ENCODE measurements around the gene ABTB2. TPM values are rescaled to one million over a fixed set of nuclear protein-coding genes. Genes with fewer than 3 reads are reported as not detected.
A peak's percentile ranks its signal among the peaks of the same experiment; 100 is the strongest.

ABTB2 gene
- total and polyA plus RNA-seq, 7 donors = 1.3 to 12.9 (median 2.5) TPM

DNA sequence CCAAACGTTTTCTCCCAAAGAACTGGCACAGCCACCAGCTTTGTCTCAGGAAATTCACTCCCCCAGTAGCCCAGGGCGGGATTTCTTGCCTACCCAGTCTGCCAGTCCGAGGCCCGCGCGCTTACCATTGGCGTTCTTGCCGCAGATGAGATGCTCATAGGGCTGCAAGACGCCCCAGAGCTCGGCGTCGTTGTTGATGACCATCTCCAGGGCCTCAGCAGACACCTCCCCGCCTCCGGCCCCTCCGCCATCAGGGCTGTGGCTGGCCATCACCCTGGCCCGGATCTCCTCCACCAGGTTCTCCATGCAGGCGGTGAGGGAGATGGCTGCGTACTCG, 1.3 kb downstream of the ABTB2 start:
- Histone ChIP-seq H3K36me3 (no peaks in the 10 kb centered on the region), H3K4me3 (peak overlapping the region; percentile 33 to 64 (median 54)), H3K9me3 (no peaks in the 10 kb centered on the region), H3K27ac (peak overlapping the region; percentile 83 to 88 (median 85)), H3K4me1 (peaks cover 0 to 33% (median 27%) of the 10 kb centered on the region in 4 donors), H3K27me3 (no peaks in the 10 kb centered on the region)
- 6 to 7% methylated on average over 19 of the region's 19 CpGs for WGBS, 2 donors
- DNase-seq = peak; percentile 72
- TF ChIP-seq EP300 (IDR thresholded peaks at IDR 0.05) (no peak), CTCF (IDR thresholded peaks at IDR 0.05) (no peak), POLR2AphosphoS5 (IDR thresholded peaks at IDR 0.05) (no peak), POLR2A (IDR thresholded peaks at IDR 0.05) (no peak)
- intact Hi-C loops (cut with DNase I) = loop anchor here (5.0 kb wide), 2 partner anchors 84 to 249 kb away; partner anchors contain the start of gene NAT10

- TF ChIP-seq POLR2A (IDR thresholded peaks at IDR 0.05) (no peak), POLR2AphosphoS5 (IDR thresholded peaks at IDR 0.05) (no peak), CTCF (IDR thresholded peaks at IDR 0.05) (no peak), EP300 (IDR thresholded peaks at IDR 0.05) (no peak)
- WGBS, 2 donors = 48 to 50% methylated on average over 7 of the region's 7 CpGs
- intact Hi-C loops (cut with DNase I) = loop anchor here (5.0 kb wide), 2 partner anchors 84 to 249 kb away; partner anchors contain the start of gene NAT10
- H3K9me3 ChIP-seq = no peaks in the 10 kb centered on the region
- H3K36me3 ChIP-seq = no peaks in the 10 kb centered on the region
- H3K4me1 ChIP-seq = peaks cover 0 to 33% (median 27%) of the 10 kb centered on the region in 4 donors
- DNase-seq = no peak
- peak overlapping the region in 1 of 4 donors; percentile 88 for H3K27ac ChIP-seq
- H3K4me3 ChIP-seq = peak overlapping the region in 3 of 4 donors; percentile 53 to 64 (median 56)
- H3K27me3 ChIP-seq = no peaks in the 10 kb centered on the region
Measured at GRCh38 chr11:34356130-34356529, 1.7 kb downstream of the ABTB2 start.

- H3K36me3 ChIP-seq = no peaks in the 10 kb centered on the region
- H3K4me1 ChIP-seq = peaks cover 0 to 35% (median 30%) of the 10 kb centered on the region in 4 donors
- DNase-seq = no peak
- H3K9me3 ChIP-seq = no peaks in the 10 kb centered on the region
- TF ChIP-seq POLR2AphosphoS5 (IDR thresholded peaks at IDR 0.05) (no peak), EP300 (IDR thresholded peaks at IDR 0.05) (no peak), POLR2A (IDR thresholded peaks at IDR 0.05) (no peak), CTCF (IDR thresholded peaks at IDR 0.05) (no peak)
- no peak overlapping the region for H3K27ac ChIP-seq
- intact Hi-C loops (cut with DNase I) = loop anchor here (5.0 kb wide), 2 partner anchors 83 to 248 kb away; partner anchors contain the start of gene NAT10
- no peaks in the 10 kb centered on the region for H3K27me3 ChIP-seq
- WGBS, 2 donors = 79 to 92% methylated on average over 3 of the region's 3 CpGs
- peak overlapping the region in 1 of 4 donors; percentile 56 for H3K4me3 ChIP-seq
Measured at GRCh38 chr11:34355726-34356125, 2.1 kb downstream of the ABTB2 start.

GRCh38 chr11:34354782-34355181, 3.0 kb downstream of the ABTB2 start:
- Histone ChIP-seq H3K27ac (no peak overlapping the region), H3K36me3 (no peaks in the 10 kb centered on the region), H3K27me3 (no peaks in the 10 kb centered on the region), H3K4me3 (no peak overlapping the region), H3K4me1 (peaks cover 0 to 39% (median 31%) of the 10 kb centered on the region in 4 donors), H3K9me3 (no peaks in the 10 kb centered on the region)
- no peak for DNase-seq
- no peak for TF ChIP-seq POLR2A (IDR thresholded peaks at IDR 0.05)
- TF ChIP-seq POLR2AphosphoS5 (IDR thresholded peaks at IDR 0.05) = no peak
- TF ChIP-seq CTCF (IDR thresholded peaks at IDR 0.05) = no peak
- no peak for TF ChIP-seq EP300 (IDR thresholded peaks at IDR 0.05)
- intact Hi-C loops (cut with DNase I) = loop anchor here (5.0 kb wide), 2 partner anchors 82 to 247 kb away; partner anchors contain the start of gene NAT10

DNA sequence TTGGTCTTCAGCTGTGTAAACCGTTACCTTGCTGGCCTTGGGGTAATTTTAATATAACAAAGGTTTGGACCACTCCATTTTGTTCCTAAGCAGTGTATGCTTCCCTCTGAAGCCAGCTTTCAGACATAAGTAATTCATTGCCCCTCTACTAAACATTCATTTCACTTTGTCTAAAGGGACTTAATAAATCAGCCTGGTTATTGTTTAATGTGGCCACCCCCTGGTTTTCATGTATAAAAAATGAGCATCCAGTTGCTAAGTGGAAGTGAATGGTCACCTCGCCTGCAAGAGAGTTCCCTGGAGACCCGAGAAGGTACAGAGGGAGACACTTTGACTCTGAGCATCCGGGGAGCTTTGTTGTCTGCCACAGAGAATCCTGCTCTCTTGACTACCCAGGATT, 3.9 kb downstream of the ABTB2 start:
- Histone ChIP-seq H3K27me3 (no peaks in the 10 kb centered on the region), H3K36me3 (no peaks in the 10 kb centered on the region), H3K9me3 (no peaks in the 10 kb centered on the region), H3K4me3 (no peak overlapping the region), H3K27ac (no peak overlapping the region), H3K4me1 (peaks cover 0 to 43% (median 33%) of the 10 kb centered on the region in 4 donors)
- intact Hi-C loops (cut with DNase I) = no loop called here
- WGBS, 2 donors = 92 to 93% methylated on average over 4 of the region's 4 CpGs
- no peak for DNase-seq
- TF ChIP-seq CTCF (IDR thresholded peaks at IDR 0.05) (no peak), POLR2A (IDR thresholded peaks at IDR 0.05) (no peak), EP300 (IDR thresholded peaks at IDR 0.05) (no peak), POLR2AphosphoS5 (IDR thresholded peaks at IDR 0.05) (no peak)
